Astrocyte (in vitro differentiated cells and primary cell): ENCODE measurements around the gene TNP2. TPM values are rescaled to one million over a fixed set of nuclear protein-coding genes. Genes with fewer than 3 reads are reported as not detected.

Experiments
- DNase-seq: peaks from one replicate; pipeline ENCODE4 v3.0.0-alpha.2; 2010; ENCODE audit warnings: low read depth
- FAIRE-seq: peaks from 2 replicates; lab custom pipeline; 2011; peaks lifted over from hg19 to GRCh38; lab: Jason Lieb, UNC
- H2AFZ ChIP-seq: 2 replicates; pipeline ENCODE4 v1.6.0; 2012; ENCODE audit warnings: low read depth, low read length, inconsistent platforms
- H3K27ac ChIP-seq: 2 replicates; pipeline ENCODE4 v1.5.1; 2011; ENCODE audit warnings: low read depth, low read length, inconsistent platforms
- H3K27me3 ChIP-seq: 2 replicates; pipeline ENCODE4 v1.6.0; 2011; ENCODE audit warnings: low read length, inconsistent platforms; ENCODE audit not compliant: insufficient read depth
- H3K36me3 ChIP-seq: 2 replicates; pipeline ENCODE4 v1.5.1; 2011; ENCODE audit warnings: low read length, inconsistent platforms; ENCODE audit not compliant: insufficient read depth
- H3K4me1 ChIP-seq: 2 replicates; pipeline ENCODE4 v1.5.1; 2011; ENCODE audit warnings: low read length, inconsistent platforms; ENCODE audit not compliant: insufficient read depth
- H3K4me2 ChIP-seq: 2 replicates; pipeline ENCODE4 v1.6.0; 2012; ENCODE audit warnings: low read length, inconsistent platforms
- H3K4me3 ChIP-seq: 2 replicates; pipeline ENCODE4 v1.5.1; 2011; ENCODE audit warnings: low read depth, mild to moderate bottlenecking, low read length, inconsistent platforms; ENCODE audit not compliant: insufficient read depth
- H3K79me2 ChIP-seq: 2 replicates; pipeline ENCODE4 v1.6.0; 2012; ENCODE audit warnings: mild to moderate bottlenecking, low read length, inconsistent platforms; ENCODE audit not compliant: insufficient read depth
- H3K9ac ChIP-seq: 2 replicates; pipeline ENCODE4 v1.6.0; 2012; ENCODE audit warnings: mild to moderate bottlenecking, low read length, inconsistent platforms
- H3K9me3 ChIP-seq: 2 replicates; pipeline ENCODE4 v1.5.1; 2012; ENCODE audit warnings: low read depth, mild to moderate bottlenecking, low read length, inconsistent platforms; ENCODE audit not compliant: insufficient read depth
- H4K20me1 ChIP-seq: 2 replicates; pipeline ENCODE4 v1.6.0; 2012; ENCODE audit warnings: low read length, inconsistent platforms; ENCODE audit not compliant: insufficient read depth
- H3K27ac Mint-ChIP-seq: one replicate; pipeline ENCODE4 v1.8.0; 2021; ENCODE audit warnings: mild to moderate bottlenecking, mixed read lengths; ENCODE audit not compliant: unreplicated experiment
- H3K27me3 Mint-ChIP-seq: one replicate; pipeline ENCODE4 v1.8.0; 2021; ENCODE audit warnings: low read depth, mixed read lengths; ENCODE audit not compliant: unreplicated experiment
- H3K36me3 Mint-ChIP-seq: one replicate; pipeline ENCODE4 v1.8.0; 2021; ENCODE audit warnings: low read depth, mixed read lengths; ENCODE audit not compliant: unreplicated experiment
- H3K4me1 Mint-ChIP-seq: one replicate; pipeline ENCODE4 v1.8.0; 2021; ENCODE audit warnings: low read depth, mixed read lengths; ENCODE audit not compliant: unreplicated experiment
- H3K4me3 Mint-ChIP-seq: one replicate; pipeline ENCODE4 v1.8.0; 2021; ENCODE audit warnings: mild to moderate bottlenecking, moderate library complexity, mixed read lengths; ENCODE audit not compliant: unreplicated experiment
- H3K9me3 Mint-ChIP-seq: one replicate; pipeline ENCODE4 v1.8.0; 2021; ENCODE audit warnings: mild to moderate bottlenecking, mixed read lengths; ENCODE audit not compliant: unreplicated experiment
- CTCF ChIP-seq: IDR thresholded peaks from 2 replicates; pipeline ENCODE4 v1.5.1; 2011; ENCODE audit warnings: low read depth, mild to moderate bottlenecking, inconsistent platforms, low read length, moderate library complexity; ENCODE audit not compliant: insufficient read depth
- EZH2 ChIP-seq: IDR thresholded peaks from 2 replicates; pipeline ENCODE4 v1.6.1; 2012; ENCODE audit warnings: mild to moderate bottlenecking, low read length, inconsistent platforms; ENCODE audit not compliant: insufficient read depth
- total RNA-seq: library from RNA; stranded (reverse); gene quantifications from 2 replicates; pipeline ENCODE4 v1.2.1, GENCODE V29; 2021

The TNP2 gene
- total RNA-seq, 1 donor from 2014 or later: not detected

- H3K4me1 Mint-ChIP-seq: peaks cover 16% of the 10 kb centered on the region
Observed at GRCh38 chr16:11295672-11296071, 26.5 kb upstream of the TNP2 start.

GRCh38 chr16:11292076-11292748, 23.1 kb upstream of the TNP2 start:
- H3K4me3 Mint-ChIP-seq: no peak overlapping the region
- peaks cover 10% of the 10 kb centered on the region for H3K4me1 Mint-ChIP-seq
- H4K20me1 ChIP-seq: no peaks in the 10 kb centered on the region
- H2AFZ ChIP-seq: no peak overlapping the region
- no peaks in the 10 kb centered on the region for H3K36me3 ChIP-seq
- H3K4me1 ChIP-seq: peaks cover 8% of the 10 kb centered on the region
- no peak overlapping the region for H3K27ac ChIP-seq
- no peak overlapping the region for H3K9ac ChIP-seq
- DNase-seq (no peak), FAIRE-seq (no peak)
- H3K9me3 ChIP-seq: no peaks in the 10 kb centered on the region
- H3K4me3 ChIP-seq: no peak overlapping the region
- TF ChIP-seq EZH2: no peak
- TF ChIP-seq CTCF: no peak
- no peaks in the 10 kb centered on the region for H3K79me2 ChIP-seq
- no peaks in the 10 kb centered on the region for H3K27me3 ChIP-seq
- no peak overlapping the region for H3K4me2 ChIP-seq
- no peaks in the 10 kb centered on the region for H3K36me3 Mint-ChIP-seq
- peaks cover 27% of the 10 kb centered on the region for H3K27me3 Mint-ChIP-seq
- no peaks in the 10 kb centered on the region for H3K9me3 Mint-ChIP-seq
- H3K27ac Mint-ChIP-seq: no peak overlapping the region

More at GRCh38 chr16:11295672-11296071, 26.5 kb upstream of the TNP2 start:
- Mint-ChIP-seq H3K36me3 (no peaks in the 10 kb centered on the region), H3K27me3 (peaks cover 12% of the 10 kb centered on the region), H3K4me3 (no peak overlapping the region), H3K9me3 (peaks cover 2% of the 10 kb centered on the region), H3K27ac (no peak overlapping the region)
- TF ChIP-seq CTCF (no peak), EZH2 (no peak)
- Histone ChIP-seq H3K36me3 (no peaks in the 10 kb centered on the region), H4K20me1 (no peaks in the 10 kb centered on the region), H2AFZ (no peak overlapping the region), H3K4me3 (no peak overlapping the region), H3K27me3 (no peaks in the 10 kb centered on the region), H3K27ac (no peak overlapping the region), H3K9me3 (no peaks in the 10 kb centered on the region), H3K79me2 (no peaks in the 10 kb centered on the region), H3K9ac (no peak overlapping the region), H3K4me1 (peaks cover 15% of the 10 kb centered on the region), H3K4me2 (no peak overlapping the region)
- FAIRE-seq (no peak), DNase-seq (no peak)

GRCh38 chr16:11291091-11291703, 22.1 kb upstream of the TNP2 start:
- H3K9ac ChIP-seq: no peak overlapping the region
- Mint-ChIP-seq H3K4me3 (no peak overlapping the region), H3K36me3 (no peaks in the 10 kb centered on the region), H3K27me3 (peaks cover 27% of the 10 kb centered on the region), H3K27ac (no peak overlapping the region), H3K4me1 (no peaks in the 10 kb centered on the region), H3K9me3 (no peaks in the 10 kb centered on the region)
- H3K27me3 ChIP-seq: no peaks in the 10 kb centered on the region
- no peaks in the 10 kb centered on the region for H3K79me2 ChIP-seq
- no peaks in the 10 kb centered on the region for H3K36me3 ChIP-seq
- no peak overlapping the region for H2AFZ ChIP-seq
- H3K9me3 ChIP-seq: no peaks in the 10 kb centered on the region
- no peak overlapping the region for H3K27ac ChIP-seq
- DNase-seq (no peak), FAIRE-seq (no peak)
- H3K4me1 ChIP-seq: no peaks in the 10 kb centered on the region
- H3K4me3 ChIP-seq: no peak overlapping the region
- TF ChIP-seq EZH2 (no peak), CTCF (no peak)
- no peaks in the 10 kb centered on the region for H4K20me1 ChIP-seq
- H3K4me2 ChIP-seq: no peak overlapping the region
